ENCODE results near the gene HYAL2.

Gene HYAL2

GRCh38 chr3:50298836-50299637 lies 23.5 kb downstream of the HYAL2 start, which contains the start of the genes HYAL3 and NAA80 (continued):
- TF ChIP-seq ZBTB49 (tag by site-specific recombination; IDR thresholded peaks at IDR 0.05; ENCODE audit: low read depth) (no peak), ZBTB1 (tag by site-specific recombination; IDR thresholded peaks at IDR 0.05) (peak; percentile 50; the same call in 1 of the 2 replicates), ZNF571 (tag by site-specific recombination; IDR thresholded peaks at IDR 0.05) (no peak), ZNF580 (tag by site-specific recombination; IDR thresholded peaks at IDR 0.05) (no peak), ZNF398 (tag by site-specific recombination; IDR thresholded peaks at IDR 0.05) (peak; percentile 99), KLF9 (tag by site-specific recombination; IDR thresholded peaks at IDR 0.05; ENCODE audit: low read depth) (peak; percentile 91), ZNF449 (tag by site-specific recombination; IDR thresholded peaks at IDR 0.05) (no peak), ZIC2 (tag by site-specific recombination; IDR thresholded peaks at IDR 0.05) (no peak; the same call in 1 of the 2 replicates), TCF7L2 (IDR thresholded peaks at IDR 0.05; ENCODE audit: borderline replicate concordance, low read depth, low read length) (no peak), GFI1B (tag by site-specific recombination; IDR thresholded peaks at IDR 0.05) (no peak), ATF2 (tag by site-specific recombination; IDR thresholded peaks at IDR 0.05; ENCODE audit: low read depth) (no peak), ZNF785 (tag by site-specific recombination; IDR thresholded peaks at IDR 0.05) (peak; percentile 50; the same call in 1 of the 2 replicates), RBAK (tag by site-specific recombination; IDR thresholded peaks at IDR 0.05) (no peak), HOXC10 (CRISPR knock-in tag; IDR thresholded peaks at IDR 0.05) (no peak), ZNF792 (tag by site-specific recombination; IDR thresholded peaks at IDR 0.05) (no peak), ZNF341 (tag by site-specific recombination; IDR thresholded peaks at IDR 0.05; ENCODE audit: low read depth) (peak; percentile 82), ZNF280C (tag by site-specific recombination; IDR thresholded peaks at IDR 0.05) (no peak), ZNF292 (tag by site-specific recombination; IDR thresholded peaks at IDR 0.05; ENCODE audit: borderline replicate concordance, low read depth) (no peak), ZBTB6 (tag by site-specific recombination; IDR thresholded peaks at IDR 0.05) (no peak), SALL2 (tag by site-specific recombination; IDR thresholded peaks at IDR 0.05; ENCODE audit: borderline replicate concordance) (no peak), HIC1 (tag by site-specific recombination; IDR thresholded peaks at IDR 0.05) (peak; percentile 87), KLF16 (tag by site-specific recombination; IDR thresholded peaks at IDR 0.05) (peak; percentile 79), ZNF514 (tag by site-specific recombination; IDR thresholded peaks at IDR 0.05) (no peak), ZNF366 (tag by site-specific recombination; conservative IDR thresholded peaks at IDR 0.05) (no peak), ZNF660 (tag by site-specific recombination; IDR thresholded peaks at IDR 0.05) (no peak)
